Ascending aorta (tissue), 2 donors: ENCODE results near the gene ST6GALNAC2. TPM values are rescaled to one million over a fixed set of nuclear protein-coding genes. Genes with fewer than 3 reads are reported as not detected.
A peak's percentile ranks its signal among the peaks of the same experiment; 100 is the strongest.

Source experiments
- DNase-seq, 2 donors: peaks; one replicate each; pipeline ENCODE4 v3.0.0-alpha.2; 2019; ENCODE audit warnings: low spot score in 2 of 2
- H3K27ac ChIP-seq, 2 donors: fragments of 200-600 bp; sonication (generic); one replicate each; pipeline ENCODE4 v1.5.1; 2016 to 2017; ENCODE audit warnings: mild to moderate bottlenecking in 1 of 2
- H3K27me3 ChIP-seq: fragments of 200-600 bp; sonication (generic); one replicate; pipeline ENCODE4 v1.5.1; 2017
- H3K36me3 ChIP-seq, 2 donors: fragments of 200-600 bp; sonication (generic); one replicate each; pipeline ENCODE4 v1.5.1; 2016
- H3K4me1 ChIP-seq, 2 donors: fragments of 200-600 bp; sonication (generic); one replicate each; pipeline ENCODE4 v1.5.1; 2016 to 2017; ENCODE audit warnings: mild to moderate bottlenecking in 1 of 2
- H3K4me3 ChIP-seq, 2 donors: fragments of 200-600 bp; sonication (generic); one replicate each; pipeline ENCODE4 v1.5.1; 2016 to 2017; ENCODE audit warnings: mild to moderate bottlenecking in 1 of 2
- H3K9me3 ChIP-seq, 2 donors: fragments of 200-600 bp; sonication (generic); one replicate each; pipeline ENCODE4 v1.5.1; 2016
- intact Hi-C: fragments of 100-400 bp; cut with DNase I; formaldehyde crosslinking; loops from one replicate; pipeline ENCODE4 v1.15.1; 2023
- total RNA-seq: library from RNA; depleted of rRNA; stranded (reverse); fragments of >200 nt; gene quantifications from one replicate; pipeline ENCODE4 v1.1.0, GENCODE V29; 2016
- TF ChIP-seq, protein P1 (sequence below), 3 experiments: fragments of 200-600 bp in 2 of 3; fragments of 450-650 bp in 1 of 3; sonication (generic) in 2 of 3; IDR thresholded peaks; one replicate each; pipeline ENCODE4 v1.5.1; 2016 to 2019; ENCODE audit warnings: antibody characterized with exemption in 3 of 3, mild to moderate bottlenecking in 1 of 3, moderate library complexity in 1 of 3

The ST6GALNAC2 gene
- total RNA-seq, 1 donor from 2014 or later = 15.8 TPM

DNA sequence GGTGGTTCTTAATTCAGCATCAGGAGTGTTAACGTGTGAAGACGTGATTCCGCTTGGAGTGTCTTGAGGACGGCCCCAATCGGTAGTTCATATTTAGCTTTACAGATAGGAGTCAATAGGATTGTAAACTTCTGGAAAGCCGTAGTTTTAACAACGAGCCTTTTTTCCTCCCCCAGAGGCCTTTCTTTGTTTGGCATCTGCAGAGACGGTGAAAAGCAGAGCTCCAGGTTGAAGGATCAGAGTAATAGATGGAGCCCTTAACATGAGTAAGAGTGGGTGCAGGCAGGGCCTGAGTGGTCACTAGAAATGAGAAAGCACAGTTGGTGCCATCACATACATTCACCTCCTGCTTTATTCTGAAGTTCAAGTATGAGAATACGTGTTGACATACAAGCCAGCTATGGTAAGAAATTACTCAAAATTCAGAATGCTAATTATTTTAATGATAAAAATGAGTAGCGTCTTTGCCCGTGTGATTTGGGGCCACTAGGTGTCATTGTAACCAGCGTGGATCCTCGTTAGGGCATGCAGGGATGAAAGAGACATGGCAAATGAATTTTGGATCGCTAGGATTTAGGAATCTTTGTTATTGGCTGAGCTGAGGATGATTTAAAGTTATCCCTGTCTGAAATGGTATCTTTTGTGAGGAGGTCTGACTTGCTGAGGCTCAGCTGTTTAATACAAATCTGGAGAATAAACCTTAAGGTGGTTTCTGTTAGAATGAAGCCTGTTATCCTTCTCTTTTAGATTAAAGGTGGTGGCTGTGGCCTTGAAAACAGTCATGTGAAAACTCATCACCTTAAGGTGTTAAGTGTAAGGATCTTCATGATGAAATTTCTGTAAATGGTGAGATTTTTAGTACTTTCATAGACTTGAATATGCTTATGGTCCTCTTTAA lies 27.2 kb downstream of the ST6GALNAC2 start:
- Histone ChIP-seq H3K9me3 (no peaks in the 10 kb centered on the region), H3K27me3 (no peaks in the 10 kb centered on the region), H3K36me3 (peaks cover 11 to 21% of the 10 kb centered on the region in 2 donors), H3K4me3 (peak overlapping the region; percentile 50 to 84), H3K4me1 (peaks cover 4 to 21% of the 10 kb centered on the region in 2 donors), H3K27ac (peak overlapping the region; percentile 82)
- TF ChIP-seq, protein P1, sequence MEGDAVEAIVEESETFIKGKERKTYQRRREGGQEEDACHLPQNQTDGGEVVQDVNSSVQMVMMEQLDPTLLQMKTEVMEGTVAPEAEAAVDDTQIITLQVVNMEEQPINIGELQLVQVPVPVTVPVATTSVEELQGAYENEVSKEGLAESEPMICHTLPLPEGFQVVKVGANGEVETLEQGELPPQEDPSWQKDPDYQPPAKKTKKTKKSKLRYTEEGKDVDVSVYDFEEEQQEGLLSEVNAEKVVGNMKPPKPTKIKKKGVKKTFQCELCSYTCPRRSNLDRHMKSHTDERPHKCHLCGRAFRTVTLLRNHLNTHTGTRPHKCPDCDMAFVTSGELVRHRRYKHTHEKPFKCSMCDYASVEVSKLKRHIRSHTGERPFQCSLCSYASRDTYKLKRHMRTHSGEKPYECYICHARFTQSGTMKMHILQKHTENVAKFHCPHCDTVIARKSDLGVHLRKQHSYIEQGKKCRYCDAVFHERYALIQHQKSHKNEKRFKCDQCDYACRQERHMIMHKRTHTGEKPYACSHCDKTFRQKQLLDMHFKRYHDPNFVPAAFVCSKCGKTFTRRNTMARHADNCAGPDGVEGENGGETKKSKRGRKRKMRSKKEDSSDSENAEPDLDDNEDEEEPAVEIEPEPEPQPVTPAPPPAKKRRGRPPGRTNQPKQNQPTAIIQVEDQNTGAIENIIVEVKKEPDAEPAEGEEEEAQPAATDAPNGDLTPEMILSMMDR (IDR thresholded peaks at IDR 0.05) = peak; percentile 15 to 43 (median 32)
- intact Hi-C loops = loop anchor here (2.0 to 10.0 kb wide), 3 partner anchors 66 to 179 kb away; partner anchors contain the start of genes MFSD11, MXRA7 and SRSF2
- DNase-seq = no peak

DNA sequence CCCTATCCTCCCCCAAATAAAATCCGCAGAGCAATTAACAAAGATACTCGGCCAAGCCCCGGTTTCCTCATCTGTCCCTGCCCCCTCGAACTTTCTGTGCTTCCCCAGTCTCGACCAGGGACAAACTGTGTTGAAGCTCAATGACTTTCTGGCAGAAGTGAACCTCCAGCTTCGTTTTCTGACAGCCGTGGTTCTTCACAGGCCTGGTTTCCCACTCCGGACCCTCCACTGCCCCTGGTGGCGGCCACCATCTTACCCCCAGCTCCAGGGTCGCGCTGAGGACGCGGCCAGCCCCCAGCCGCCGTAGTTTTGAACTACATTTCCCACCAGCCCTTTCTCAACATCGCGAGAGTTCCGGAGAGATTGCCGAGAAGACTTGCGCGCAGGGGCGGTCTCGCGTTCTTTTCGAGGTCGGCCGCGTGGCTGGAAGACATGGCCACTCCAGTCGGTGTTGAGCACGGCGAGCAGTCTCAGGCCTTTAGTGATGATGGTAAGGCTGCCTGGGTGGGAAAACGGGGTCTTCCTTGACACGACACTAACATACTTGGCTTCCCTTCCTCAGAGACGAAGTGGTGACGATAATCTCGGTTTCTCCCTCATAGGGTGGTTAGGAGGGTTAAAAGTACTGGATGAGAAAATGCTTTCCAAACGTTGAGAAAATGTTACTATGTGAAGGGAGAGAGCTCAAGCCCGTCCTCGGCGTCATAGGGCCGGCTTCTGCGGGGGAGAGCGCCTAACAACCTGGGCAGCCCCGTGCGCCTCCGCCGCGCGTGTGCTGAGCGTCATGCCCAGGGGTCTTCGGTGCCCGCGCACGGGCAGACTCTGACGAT lies 28.1 kb downstream of the ST6GALNAC2 start:
- intact Hi-C loops = loop anchor here (1.0 to 10.0 kb wide), 5 partner anchors 17 to 180 kb away; partner anchors contain the start of genes MFSD11, MXRA7, PRCD and SRSF2

DNA sequence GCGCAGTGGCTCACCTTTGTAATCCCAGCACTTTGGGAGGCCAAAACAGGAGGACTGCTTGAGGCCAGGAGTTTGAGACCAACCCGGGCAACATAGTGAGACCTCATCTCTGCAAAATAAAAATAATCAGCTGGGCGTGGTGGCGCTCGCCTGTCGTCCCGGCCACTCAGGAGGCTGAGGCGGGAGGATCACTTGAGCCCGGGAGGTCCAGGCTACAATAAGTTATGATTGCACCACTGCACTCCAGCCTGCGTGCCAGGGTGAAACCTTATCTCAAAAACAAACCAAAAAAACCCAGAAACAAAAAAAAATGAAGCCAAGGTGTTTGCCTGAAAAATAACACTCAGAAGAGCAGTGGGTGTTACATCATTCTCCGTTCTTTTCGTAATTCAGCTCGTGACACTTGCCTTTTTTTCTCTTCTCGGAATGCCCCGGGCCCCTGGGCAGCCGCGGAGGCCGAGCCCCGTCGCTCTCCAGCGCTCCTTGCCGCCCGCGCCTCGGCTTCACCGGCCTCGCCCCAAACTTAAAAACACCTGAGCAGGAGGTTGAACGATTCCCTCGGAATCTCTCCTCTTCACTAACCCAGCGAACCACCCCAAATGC lies 28.8 kb downstream of the ST6GALNAC2 start:
- H3K4me1 ChIP-seq = peaks cover 4 to 21% of the 10 kb centered on the region in 2 donors
- peak overlapping the region; percentile 50 to 84 for H3K4me3 ChIP-seq
- intact Hi-C loops = loop anchor here (1.0 to 10.0 kb wide), 4 partner anchors 16 to 180 kb away; partner anchors contain the start of genes MFSD11, MXRA7, PRCD and SRSF2

More for the DNA sequence above, 28.1 kb downstream of the ST6GALNAC2 start:
- DNase-seq = peak; percentile 73 to 98
- Histone ChIP-seq H3K4me3 (peak overlapping the region; percentile 50 to 84), H3K27ac (peak overlapping the region; percentile 82), H3K4me1 (peaks cover 4 to 21% of the 10 kb centered on the region in 2 donors), H3K36me3 (peaks cover 8 to 12% of the 10 kb centered on the region in 2 donors), H3K9me3 (no peaks in the 10 kb centered on the region), H3K27me3 (no peaks in the 10 kb centered on the region)
- TF ChIP-seq, protein P1 (IDR thresholded peaks at IDR 0.05) = peak; percentile 67 to 76 (median 68)

DNA sequence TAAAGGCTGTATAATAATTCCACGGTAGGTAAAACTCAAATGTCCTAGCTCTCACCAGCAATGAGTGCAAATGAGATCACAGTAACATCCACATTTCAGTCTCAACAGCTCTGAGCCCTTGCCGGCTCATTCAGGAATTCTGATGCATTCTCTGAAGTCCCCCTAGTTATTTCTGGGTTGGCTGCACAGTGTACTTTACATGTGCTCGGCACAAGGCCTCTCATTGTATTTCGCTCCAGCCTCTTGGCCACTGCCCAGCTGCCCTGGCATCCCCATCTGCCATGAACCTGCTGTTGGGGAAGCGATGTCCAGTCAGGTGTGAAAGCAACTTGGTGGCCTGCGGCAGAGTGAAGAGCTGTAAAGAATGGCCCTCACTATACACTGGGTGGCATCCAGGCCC lies 31.5 kb downstream of the ST6GALNAC2 start:
- TF ChIP-seq, protein P1 (IDR thresholded peaks at IDR 0.05) = no peak
- Histone ChIP-seq H3K27me3 (no peaks in the 10 kb centered on the region), H3K4me1 (peaks cover 0 to 11% of the 10 kb centered on the region in 2 donors), H3K4me3 (no peak overlapping the region), H3K36me3 (no peaks in the 10 kb centered on the region), H3K27ac (no peak overlapping the region), H3K9me3 (no peaks in the 10 kb centered on the region)
- DNase-seq = no peak
- intact Hi-C loops = loop anchor here (10.0 kb wide), 1 partner anchor 161 kb away; the partner anchor contains the start of gene MXRA7

More for the DNA sequence above, 28.8 kb downstream of the ST6GALNAC2 start:
- Histone ChIP-seq H3K36me3 (peaks cover 6 to 9% of the 10 kb centered on the region in 2 donors), H3K27ac (peak overlapping the region; percentile 82), H3K27me3 (no peaks in the 10 kb centered on the region), H3K9me3 (no peaks in the 10 kb centered on the region)
- TF ChIP-seq, protein P1 (IDR thresholded peaks at IDR 0.05) = no peak
- no peak for DNase-seq
